Measurements from ENCODE around the gene POLRMT.
"Not testable (repeated sequence)": the region's sequence is repeated elsewhere in the genome, so short reads cannot be mapped to it uniquely, and the experiment has no call there.

POLRMT gene

DNA sequence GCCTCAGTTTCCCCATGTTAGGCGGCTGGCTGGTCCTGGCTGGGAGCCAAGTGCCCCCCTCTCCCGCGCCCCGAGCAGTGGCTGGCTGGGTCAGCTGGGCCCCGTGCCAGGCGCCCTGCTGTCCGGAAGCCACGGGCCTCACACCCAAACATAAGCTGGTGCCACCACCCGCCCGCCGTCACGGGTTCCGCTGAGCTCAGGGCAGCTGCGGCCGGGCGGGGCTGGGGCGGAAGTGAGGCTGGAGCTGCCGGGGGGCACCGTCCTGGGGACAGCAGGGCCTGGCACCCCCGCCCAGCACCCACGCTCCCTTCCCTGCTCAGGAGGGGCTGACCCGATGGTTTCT is 24.4 kb downstream of the POLRMT start:
- peak in 1 of 2 experiments; percentile 59 for DNase-seq

GRCh38 chr19:608155-609003 is 25.0 kb downstream of the POLRMT start:
- DNase-seq = no peak

DNA sequence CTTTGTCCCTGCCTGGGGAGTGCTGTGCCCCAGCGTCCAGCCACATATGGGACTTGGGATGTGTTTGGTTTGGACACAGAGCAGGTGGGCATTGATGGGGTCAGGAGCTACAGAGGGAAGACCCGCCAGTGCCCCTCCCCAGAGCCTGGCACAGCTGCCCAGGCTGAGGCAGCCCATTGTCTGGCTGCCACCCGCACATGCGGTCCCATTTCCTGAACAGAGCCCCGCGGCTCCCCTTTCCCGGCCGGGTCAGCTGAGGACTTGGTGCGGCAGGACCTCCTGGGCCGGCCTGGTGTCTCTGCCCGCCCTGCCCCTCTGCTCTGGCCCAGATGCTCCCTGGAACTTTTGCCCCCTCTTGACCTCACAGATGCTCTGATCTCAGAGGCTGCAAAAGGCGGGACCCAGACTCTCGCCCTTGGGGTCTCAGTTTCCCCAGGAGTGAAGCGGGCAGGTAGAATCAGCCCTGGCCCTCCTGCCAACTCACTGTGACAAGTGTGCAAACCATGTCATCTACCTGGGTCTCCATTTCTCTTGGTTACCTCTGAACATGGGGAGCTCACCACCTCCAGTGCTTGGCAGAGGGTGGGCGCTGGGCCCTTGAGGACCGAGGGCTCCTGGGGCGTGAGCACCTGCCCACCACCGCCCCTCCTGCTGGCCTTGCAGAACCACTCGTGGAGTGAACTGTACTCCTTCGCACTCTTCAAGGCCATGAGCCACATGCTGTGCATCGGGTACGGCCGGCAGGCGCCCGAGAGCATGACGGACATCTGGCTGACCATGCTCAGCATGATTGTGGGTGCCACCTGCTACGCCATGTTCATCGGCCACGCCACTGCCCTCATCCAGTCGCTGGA is 25.8 kb downstream of the POLRMT start:
- no peak for DNase-seq

- DNase-seq = not testable (repeated sequence)
Observed at GRCh38 chr19:605061-605971, 28.0 kb downstream of the POLRMT start.

DNA sequence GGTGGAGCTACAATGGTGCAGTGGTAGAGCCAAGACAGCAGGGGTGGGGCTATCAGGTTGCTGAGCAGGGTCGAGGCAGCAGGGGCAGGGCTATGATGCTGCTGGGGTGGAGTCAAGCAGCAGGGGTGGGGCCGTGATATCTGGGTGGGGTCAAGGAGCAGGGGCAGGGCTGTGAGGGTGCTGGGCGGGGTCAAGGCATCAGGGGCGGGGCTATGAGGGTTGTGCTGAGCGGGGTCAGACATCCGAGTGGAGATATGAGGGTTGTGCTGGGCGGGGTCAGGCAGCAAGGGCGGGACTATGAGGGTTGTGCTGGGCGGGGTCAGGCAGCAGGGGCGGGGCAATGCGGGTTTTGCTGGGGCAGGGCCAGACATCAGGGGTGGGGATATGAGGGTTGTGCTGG is 29.0 kb downstream of the POLRMT start:
- DNase-seq = no peak

DNA sequence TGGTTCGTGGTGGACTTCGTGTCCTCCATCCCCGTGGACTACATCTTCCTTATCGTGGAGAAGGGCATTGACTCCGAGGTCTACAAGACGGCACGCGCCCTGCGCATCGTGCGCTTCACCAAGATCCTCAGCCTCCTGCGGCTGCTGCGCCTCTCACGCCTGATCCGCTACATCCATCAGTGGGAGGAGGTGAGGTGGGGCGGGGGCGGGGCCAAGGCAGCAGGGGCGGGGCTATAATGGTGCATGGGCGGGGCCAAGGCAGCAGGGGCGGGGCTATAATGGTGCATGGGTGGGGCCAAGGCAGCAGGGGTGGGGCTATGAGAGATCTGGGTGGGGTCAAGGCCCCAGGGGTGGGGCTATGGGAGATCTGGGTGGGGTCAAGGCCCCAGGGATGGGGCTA is 29.6 kb downstream of the POLRMT start:
- DNase-seq = not testable (repeated sequence)

DNA sequence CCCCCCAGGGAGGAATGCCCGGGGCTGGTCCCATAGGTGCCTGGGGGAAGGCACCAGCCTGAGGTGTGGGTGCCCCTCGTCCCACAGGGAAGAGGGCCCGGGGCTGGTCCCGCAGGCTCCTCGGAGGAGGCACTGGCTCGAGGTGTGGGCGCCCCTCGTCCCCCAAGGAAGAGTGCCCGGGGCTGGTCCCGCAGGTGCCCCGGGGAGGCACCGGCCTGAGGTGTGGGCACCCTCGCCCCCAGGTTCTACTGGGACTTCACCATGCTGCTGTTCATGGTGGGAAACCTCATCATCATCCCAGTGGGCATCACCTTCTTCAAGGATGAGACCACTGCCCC is 30.1 kb downstream of the POLRMT start:
- not testable (repeated sequence) for DNase-seq

GRCh38 chr19:602391-603301 is 30.7 kb downstream of the POLRMT start:
- no peak for DNase-seq

DNA sequence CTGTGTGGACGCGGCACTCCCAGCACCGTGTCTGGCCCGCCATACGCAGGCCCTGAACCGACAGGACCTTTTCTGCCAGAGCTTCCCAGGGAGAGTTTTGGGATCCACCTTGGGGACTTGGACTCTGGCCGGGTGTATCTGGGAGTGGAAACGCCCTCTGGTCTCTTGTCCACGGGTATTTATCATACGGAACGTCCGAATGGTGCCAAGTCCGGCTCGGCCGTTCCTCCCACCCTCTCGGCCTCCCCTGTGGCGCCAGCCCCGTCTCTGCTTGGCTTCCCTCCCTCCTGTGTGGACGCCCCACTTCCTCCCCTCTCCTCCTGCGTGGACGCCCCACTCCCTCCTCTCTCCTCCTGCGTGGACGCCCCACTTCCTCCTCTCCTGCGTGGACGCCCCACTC is 31.5 kb downstream of the POLRMT start:
- no peak for DNase-seq

DNA sequence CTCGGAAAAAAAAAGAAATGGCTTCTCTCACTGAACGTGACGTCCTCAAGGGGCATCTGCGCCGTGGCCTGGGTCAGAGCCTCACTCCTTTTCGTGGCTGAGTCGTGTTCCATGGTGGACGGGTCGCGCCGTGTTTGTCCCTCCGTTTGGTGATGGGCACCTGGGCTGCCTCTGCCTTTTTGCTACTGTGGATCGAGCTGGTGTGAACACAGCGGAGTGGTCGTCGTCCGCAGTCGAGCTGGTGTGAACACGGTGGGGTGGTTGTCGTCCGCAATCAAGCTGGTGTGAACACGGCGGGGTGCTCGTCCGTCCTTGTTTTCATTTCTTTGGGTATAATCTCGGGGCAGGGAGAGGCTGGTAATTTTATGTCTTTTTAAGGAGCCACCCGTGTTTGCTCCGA is 32.0 kb downstream of the POLRMT start:
- no peak for DNase-seq

GRCh38 chr19:597406-598315 is 35.7 kb downstream of the POLRMT start:
- no peak for DNase-seq

- no peak for DNase-seq
Observed at GRCh38 chr19:596263-596655, 37.1 kb downstream of the POLRMT start.

DNA sequence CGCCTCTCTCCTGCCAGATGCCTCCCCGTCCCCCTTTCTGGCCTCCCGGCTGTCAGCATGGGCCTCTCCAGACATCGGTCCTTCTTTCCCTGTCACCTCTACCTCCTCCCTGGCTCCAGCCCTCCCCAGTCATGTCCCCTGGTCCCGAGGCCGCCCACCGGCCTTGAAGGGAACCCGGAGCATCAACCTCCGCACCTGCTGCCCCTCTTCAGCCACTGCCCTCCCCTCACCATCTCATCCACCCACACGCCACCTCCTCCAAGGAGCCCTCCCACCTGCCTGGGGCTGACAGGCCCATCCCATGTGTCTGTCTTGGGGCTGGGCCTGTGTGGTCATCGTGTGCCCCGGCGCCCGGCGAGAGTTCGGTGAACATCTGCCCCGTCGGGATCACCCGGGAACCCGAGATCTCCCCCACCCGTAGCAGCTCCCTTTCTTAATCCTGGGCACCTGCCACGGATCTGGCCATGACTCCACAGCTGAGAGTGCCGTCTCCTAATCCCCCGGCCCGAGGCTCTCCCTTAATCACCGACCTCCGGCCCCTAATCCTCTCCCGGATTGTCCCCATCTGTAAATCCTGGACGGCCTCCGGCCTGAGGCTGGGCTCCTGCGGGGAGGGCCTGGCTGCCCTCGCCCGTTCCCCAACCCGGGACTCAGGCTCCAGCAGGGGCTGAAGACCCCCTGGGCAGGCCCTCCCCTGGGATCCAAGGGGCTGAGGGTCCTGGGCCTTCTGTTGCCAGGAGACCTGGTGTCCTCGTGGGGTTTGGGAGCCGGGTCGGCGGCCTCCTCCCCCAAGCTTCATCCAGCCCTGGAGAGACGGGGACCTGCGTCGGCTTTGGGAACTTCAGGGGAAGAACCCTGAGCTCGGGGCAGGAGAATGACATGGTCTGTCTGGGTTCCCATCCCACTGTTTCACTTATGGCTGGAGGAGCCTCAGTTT is 37.7 kb downstream of the POLRMT start:
- DNase-seq = no peak

- DNase-seq = no peak
Observed at GRCh38 chr19:594265-594870, 39.0 kb downstream of the POLRMT start.

GRCh38 chr19:593505-593904 is 39.8 kb downstream of the POLRMT start:
- DNase-seq = no peak

DNA sequence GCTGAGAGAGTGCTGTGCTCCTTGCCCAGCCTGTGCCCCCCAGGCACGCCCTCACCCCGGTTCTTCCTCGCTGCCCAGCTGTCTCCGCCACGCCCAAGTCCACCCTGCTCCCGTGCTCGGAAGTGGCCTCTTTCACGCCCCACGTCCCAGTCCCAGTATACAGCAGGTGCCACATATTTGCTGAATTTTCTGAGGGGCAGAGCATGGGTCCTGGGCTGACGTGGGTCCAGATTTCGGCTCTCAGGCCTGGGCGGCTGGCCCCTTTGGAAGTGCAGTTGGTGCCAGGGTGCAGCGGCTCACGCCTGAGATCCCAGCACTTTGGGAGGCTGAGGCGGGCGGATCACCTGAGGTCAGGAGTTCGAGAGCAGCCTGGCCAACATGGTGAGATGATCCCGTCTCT is 40.3 kb downstream of the POLRMT start:
- no peak for DNase-seq

DNA sequence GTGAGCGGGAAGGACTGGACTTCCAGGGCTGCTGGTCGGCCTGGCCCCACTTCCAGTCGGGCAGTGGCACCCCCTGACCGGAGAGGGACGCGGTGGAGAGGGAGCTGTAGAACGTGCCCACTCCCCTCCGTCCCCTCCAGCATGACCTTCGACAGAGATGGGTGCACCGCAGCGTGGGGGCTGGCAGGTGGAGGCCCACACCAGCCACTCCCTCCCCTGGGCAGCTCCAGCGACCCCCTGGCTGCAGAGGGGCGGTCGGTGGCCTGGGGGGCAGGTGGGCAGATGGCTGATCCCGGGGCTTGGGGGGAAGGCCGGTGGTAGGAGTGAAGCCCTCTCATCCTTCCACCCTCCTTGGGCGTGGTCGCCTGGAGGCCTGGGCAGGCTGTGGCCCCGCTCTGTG is 41.2 kb downstream of the POLRMT start:
- no peak for DNase-seq

DNA sequence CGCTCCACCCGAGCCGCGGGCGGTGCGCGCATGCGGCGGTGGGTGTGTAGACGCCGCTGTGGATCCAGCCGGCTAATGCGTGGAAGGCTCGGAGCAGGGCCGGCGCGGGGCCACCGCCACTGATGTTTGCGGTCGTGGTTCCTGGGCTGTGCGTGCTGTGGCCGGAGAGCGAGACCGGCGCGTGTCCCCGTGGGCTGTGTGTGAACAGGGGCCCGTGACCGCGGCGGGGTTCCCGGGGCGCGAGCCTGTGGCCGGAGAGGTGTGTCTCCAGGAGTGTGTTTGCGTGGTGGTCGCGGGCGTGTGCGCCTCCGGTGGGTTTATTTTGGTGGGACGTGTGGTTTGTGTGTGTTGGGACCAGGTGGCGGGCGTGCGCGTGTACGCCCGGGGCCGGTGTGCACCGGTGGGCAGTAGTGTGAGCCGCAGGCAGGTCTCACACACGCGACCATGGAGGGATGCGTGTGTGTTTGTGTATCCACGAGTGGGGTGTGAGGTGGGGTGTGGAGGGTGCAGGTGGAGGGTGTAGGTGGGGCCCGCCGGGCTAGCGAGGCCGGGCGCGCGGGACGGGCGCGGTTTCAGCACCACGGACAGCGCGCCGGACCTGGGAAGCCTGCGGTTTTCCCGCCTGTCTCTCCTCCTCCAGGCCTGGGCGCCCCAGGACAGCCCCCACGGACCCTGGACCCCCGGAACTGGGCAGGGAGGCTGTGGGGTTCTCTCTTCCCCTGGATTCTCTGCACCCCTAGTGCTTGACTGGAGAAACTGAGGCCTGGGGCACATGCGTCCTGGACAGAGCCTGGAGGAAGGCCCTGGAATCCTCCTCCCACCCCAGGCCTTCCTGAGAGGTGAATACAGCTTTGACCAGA is 42.0 kb downstream of the POLRMT start:
- no peak for DNase-seq

GRCh38 chr19:590750-591098 is 42.6 kb downstream of the POLRMT start:
- no peak for DNase-seq
